T-helper 1 cell treated with Interleukin-12 subunit alpha and Interleukin-12 subunit beta and Interleukin-4 antibody, amounts not matched to agents 30 μg/mL and 1 μg/mL, for 36 hours (primary cell): ENCODE data around the gene CSMD2.

Experiments
- H3K27ac Mint-ChIP-seq: one replicate; pipeline ENCODE4 v1.8.0; 2021; ENCODE audit warnings: mild to moderate bottlenecking, mixed read lengths
- H3K27me3 Mint-ChIP-seq: one replicate; pipeline ENCODE4 v1.8.0; 2021; ENCODE audit warnings: low read depth, mixed read lengths
- H3K36me3 Mint-ChIP-seq: one replicate; pipeline ENCODE4 v1.8.0; 2021; ENCODE audit warnings: low read depth, mixed read lengths
- H3K4me1 Mint-ChIP-seq: one replicate; pipeline ENCODE4 v1.8.0; 2021; ENCODE audit warnings: low read depth, mixed read lengths
- H3K4me3 Mint-ChIP-seq: one replicate; pipeline ENCODE4 v1.8.0; 2021; ENCODE audit warnings: mild to moderate bottlenecking, moderate library complexity, mixed read lengths
- H3K9me3 Mint-ChIP-seq: one replicate; pipeline ENCODE4 v1.8.0; 2021; ENCODE audit warnings: mixed read lengths

CSMD2 gene

DNA sequence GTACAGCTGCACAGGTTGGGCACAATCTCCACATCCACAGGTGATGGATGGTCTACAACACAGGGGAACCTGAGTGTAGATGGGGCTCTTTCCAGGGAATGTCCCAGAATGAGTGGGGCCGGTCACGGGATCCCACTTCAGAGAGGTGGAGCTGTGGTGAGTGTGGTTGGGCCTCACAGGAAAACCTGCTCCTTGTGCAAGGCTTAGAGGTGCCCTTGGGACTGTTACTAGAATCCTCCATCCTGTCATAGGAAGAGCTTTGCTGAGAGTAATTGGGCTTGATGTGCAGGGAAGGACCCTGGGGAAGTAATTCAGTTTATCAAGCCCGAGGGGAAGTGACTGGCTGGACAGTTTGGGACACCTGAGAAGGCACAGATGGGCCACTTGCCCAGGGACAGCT is 554.6 kb downstream of the CSMD2 start:
- H3K9me3 Mint-ChIP-seq: no peaks in the 10 kb centered on the region
- no peaks in the 10 kb centered on the region for H3K4me1 Mint-ChIP-seq
- no peak overlapping the region for H3K27ac Mint-ChIP-seq
- H3K27me3 Mint-ChIP-seq: peaks cover 5% of the 10 kb centered on the region
- H3K4me3 Mint-ChIP-seq: no peak overlapping the region
- no peaks in the 10 kb centered on the region for H3K36me3 Mint-ChIP-seq

DNA sequence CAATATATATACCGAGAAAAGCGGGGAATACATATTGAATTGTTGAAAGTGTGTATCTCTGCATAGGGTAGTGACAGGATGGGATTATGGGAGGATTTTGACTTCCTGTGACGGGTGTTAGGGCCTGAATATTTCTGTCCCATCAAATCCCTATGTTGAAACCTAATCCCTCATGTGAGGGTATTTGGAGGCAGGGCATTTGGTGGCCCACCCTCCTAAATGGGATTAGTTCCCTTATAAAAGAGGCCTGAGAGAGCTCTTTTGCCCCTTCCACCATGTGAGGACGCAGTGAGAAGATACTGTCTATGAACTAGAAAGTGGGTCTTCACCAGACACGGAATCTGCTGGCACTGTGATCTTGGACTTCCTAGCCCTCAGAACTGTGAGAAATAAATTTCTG is 555.3 kb downstream of the CSMD2 start:
- Mint-ChIP-seq H3K27me3 (peaks cover 5% of the 10 kb centered on the region), H3K27ac (no peak overlapping the region), H3K4me3 (no peak overlapping the region), H3K36me3 (no peaks in the 10 kb centered on the region), H3K4me1 (no peaks in the 10 kb centered on the region), H3K9me3 (no peaks in the 10 kb centered on the region)

DNA sequence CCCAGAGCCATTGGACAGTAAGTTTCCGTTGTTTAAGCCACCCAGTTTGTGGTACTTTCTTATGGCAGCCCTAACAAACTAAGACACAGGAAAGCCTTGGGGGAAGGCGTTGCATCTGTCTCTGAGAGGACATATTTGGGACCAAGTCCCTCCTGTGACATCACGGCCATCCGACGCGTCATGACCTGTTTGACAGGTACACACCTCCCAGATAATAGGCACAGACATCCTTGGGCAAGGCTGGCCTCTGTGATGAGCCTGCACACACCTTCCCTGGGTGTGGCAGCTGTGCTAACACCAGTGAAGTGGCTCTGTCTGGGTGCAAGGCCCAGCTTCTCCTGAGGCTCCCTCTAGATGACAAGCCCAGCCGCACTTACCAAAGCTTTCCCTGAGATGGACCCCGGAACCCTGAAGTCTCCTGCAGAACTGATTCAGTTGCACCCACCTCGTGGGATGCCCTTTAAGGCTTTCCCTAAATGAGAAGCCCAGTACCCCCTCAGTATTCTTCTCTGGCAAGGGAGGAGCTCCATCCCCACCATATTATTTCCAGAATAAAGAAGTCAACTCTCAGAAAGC is 556.1 kb downstream of the CSMD2 start:
- Mint-ChIP-seq H3K27me3 (peaks cover 5% of the 10 kb centered on the region), H3K4me1 (no peaks in the 10 kb centered on the region), H3K36me3 (no peaks in the 10 kb centered on the region), H3K9me3 (no peaks in the 10 kb centered on the region), H3K4me3 (no peak overlapping the region), H3K27ac (no peak overlapping the region)

DNA sequence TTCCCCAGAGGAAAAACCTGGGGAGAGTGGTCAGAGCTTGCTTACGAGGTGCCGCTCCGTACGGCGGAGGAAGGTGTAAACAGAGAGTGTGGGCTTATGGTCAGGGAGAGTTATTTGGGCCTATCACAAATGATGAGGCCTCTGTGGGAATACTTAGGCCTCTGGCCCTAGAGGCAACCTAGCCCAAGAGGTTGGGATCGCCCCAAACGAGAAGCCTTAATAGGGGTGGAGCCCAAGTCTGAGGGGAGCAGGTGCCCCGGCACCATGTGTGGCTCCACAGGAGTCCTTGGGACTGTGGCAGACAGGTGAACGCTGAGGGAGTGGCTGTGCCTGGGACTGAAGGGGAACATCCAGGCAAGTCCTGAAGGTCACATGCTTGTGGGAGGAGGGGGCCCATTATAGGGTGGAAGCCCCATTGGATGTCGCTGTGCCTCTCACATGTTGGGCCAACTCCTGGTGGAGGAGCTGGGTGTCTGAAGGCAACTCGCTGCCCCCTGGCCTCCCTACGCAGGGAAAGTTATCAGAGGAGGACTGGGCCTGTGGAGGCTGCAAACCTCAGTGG is 557.5 kb downstream of the CSMD2 start:
- Mint-ChIP-seq H3K27me3 (no peaks in the 10 kb centered on the region), H3K4me1 (no peaks in the 10 kb centered on the region), H3K4me3 (no peak overlapping the region), H3K36me3 (no peaks in the 10 kb centered on the region), H3K9me3 (no peaks in the 10 kb centered on the region), H3K27ac (no peak overlapping the region)

DNA sequence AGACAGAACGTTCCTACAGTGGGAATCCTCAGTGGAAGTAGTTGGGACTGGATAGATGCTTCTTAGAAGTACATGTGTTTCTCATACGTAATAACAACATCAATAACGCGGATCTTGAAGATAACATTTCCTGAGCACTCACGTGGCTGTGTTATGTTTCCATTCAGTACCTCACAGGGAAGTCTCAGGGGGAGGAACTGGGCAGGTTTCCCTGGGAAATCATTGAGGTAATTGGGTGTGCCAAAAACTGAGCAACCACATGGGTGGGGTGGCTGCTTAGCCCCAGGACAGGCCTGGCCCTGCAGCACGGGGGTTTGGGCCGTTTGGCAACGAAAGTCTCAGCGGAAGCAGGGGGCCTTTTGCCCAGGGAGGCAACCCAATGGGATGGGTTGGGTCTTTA is 558.8 kb downstream of the CSMD2 start:
- H3K4me1 Mint-ChIP-seq: no peaks in the 10 kb centered on the region
- no peaks in the 10 kb centered on the region for H3K36me3 Mint-ChIP-seq
- no peaks in the 10 kb centered on the region for H3K9me3 Mint-ChIP-seq
- H3K27me3 Mint-ChIP-seq: no peaks in the 10 kb centered on the region
- H3K27ac Mint-ChIP-seq: no peak overlapping the region
- H3K4me3 Mint-ChIP-seq: no peak overlapping the region

DNA sequence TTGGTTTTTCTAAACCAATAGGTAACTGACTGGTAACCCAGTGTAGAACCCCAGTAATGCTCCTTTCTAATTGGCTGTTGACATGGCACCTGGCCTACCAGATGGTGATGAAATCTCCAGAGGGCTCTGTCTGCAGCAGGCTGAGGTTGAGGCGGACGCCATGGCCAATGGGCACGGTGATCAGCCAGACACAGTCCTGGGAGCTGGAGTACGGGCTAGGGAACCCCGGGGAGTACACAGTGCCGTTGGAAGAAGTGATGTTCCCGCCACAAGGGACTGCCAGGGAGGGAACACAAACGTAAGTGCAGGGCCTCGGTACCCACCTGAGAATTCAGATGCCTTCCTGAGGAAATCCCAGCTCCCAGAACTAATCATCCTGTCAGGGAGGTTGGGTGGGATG is 562.8 kb downstream of the CSMD2 start:
- Mint-ChIP-seq H3K9me3 (no peaks in the 10 kb centered on the region), H3K36me3 (no peaks in the 10 kb centered on the region), H3K4me3 (no peak overlapping the region), H3K4me1 (no peaks in the 10 kb centered on the region), H3K27me3 (peaks cover under 1% of the 10 kb centered on the region), H3K27ac (no peak overlapping the region)

DNA sequence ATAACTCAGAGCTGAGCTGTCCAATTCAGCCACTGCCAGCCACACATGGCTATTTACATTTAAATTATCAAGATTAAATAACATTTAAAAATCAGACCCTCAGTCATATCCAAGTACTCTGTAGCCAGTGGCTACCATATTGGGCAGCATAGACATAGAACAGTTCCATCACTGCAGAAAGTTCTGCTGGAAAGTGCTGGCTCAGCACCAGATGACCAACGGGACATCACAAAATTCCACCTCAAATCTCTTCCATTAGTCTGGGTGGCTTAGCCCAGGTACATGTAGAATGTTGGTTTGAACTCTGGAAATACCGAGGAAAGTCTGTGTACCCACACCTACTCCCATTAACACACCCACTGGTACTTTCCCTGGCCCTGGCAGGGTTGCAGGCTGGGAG is 563.3 kb downstream of the CSMD2 start:
- no peaks in the 10 kb centered on the region for H3K9me3 Mint-ChIP-seq

DNA sequence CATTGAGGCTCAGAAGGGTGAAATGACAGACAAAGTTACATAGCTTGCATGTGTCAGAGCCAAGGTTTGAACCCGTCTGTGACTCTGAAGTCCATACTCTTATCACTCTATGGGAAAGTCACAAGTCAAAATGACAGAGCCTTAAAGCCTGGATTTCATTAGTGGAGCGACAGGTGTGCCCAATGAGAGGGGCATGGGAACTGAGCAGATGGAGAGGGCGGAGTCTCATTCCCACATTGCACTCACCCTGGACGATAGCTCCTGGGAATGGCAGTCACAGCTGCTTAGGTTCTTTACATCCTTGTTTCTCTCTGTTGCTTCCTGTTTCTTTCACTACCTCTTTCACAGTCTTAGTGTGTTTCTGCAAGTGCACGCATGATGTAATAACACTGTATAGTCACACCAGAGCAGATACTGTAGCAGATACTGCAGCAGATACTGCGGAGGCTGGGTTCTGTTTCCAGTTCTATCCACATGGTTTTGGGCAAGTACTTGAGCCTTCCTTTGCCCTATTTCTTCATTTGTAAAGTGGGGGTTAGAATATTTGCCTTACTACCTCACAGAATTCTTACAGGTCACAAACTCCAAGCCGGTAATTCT is 565.4 kb downstream of the CSMD2 start:
- Mint-ChIP-seq H3K27me3 (peaks cover 3% of the 10 kb centered on the region), H3K27ac (no peak overlapping the region), H3K9me3 (no peaks in the 10 kb centered on the region), H3K4me1 (no peaks in the 10 kb centered on the region), H3K4me3 (no peak overlapping the region), H3K36me3 (no peaks in the 10 kb centered on the region)

More for the DNA sequence above, 563.3 kb downstream of the CSMD2 start:
- Mint-ChIP-seq H3K27ac (no peak overlapping the region), H3K27me3 (peaks cover 3% of the 10 kb centered on the region), H3K4me3 (no peak overlapping the region), H3K4me1 (no peaks in the 10 kb centered on the region), H3K36me3 (no peaks in the 10 kb centered on the region)

DNA sequence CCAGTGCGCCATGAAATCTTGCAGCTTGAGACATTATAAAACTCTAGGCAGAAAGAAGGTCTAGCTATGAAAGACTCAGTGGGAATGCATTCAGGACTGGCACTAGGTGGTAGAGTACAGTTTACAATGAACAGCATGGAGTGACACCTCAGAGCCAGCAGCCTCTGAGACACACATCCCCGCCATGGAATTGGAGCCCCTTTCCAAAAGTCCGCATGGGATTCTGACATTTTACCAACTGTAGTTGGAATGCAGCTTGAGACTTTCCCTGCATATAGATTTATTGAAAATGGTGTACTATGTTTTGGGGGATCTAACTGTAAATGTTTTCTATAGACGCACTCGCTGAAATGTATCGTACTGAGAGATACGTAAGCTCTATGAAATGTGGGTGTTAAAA is 576.3 kb downstream of the CSMD2 start:
- Mint-ChIP-seq H3K4me1 (no peaks in the 10 kb centered on the region), H3K36me3 (no peaks in the 10 kb centered on the region), H3K4me3 (no peak overlapping the region), H3K9me3 (no peaks in the 10 kb centered on the region), H3K27ac (no peak overlapping the region), H3K27me3 (no peaks in the 10 kb centered on the region)

DNA sequence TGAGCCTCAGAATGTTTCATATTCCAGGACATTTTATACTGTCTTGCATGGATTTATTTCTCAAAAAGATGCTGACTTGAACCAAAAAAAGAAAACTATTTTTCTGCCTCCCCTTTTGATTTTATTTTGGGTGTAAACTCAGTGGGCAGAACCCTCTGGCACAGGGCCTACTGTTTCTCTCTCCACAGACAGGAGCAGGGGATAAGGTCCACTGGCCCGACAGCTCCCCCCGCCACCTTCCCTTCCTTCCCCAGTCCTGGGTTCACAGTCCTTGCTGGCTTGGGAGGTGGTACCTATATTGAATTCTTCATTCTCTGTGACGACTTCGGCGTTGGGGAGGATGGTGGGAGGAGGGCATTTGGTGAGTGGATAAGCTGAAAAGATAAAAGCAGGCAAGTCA is 578.2 kb downstream of the CSMD2 start:
- Mint-ChIP-seq H3K27me3 (no peaks in the 10 kb centered on the region), H3K4me3 (no peak overlapping the region), H3K27ac (no peak overlapping the region), H3K4me1 (no peaks in the 10 kb centered on the region), H3K9me3 (no peaks in the 10 kb centered on the region), H3K36me3 (no peaks in the 10 kb centered on the region)

DNA sequence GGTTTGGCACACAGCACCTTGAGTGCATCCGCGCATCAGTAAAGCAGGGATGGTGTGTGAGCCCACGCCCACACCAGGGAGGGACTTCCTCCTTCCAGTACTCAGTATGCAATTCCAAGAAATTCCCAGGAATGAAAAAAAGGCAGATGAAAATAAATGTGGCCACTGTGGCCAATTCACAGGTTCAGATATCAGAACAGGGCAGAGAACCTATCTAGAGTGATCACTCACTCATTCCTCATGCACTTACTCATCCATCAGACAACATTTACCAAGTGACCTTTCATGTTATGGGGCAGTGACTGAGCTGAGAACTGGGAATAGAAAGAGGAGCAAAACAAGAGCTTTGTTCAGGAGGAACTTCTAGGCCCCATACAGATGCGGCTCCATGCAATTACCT is 578.9 kb downstream of the CSMD2 start:
- no peaks in the 10 kb centered on the region for H3K27me3 Mint-ChIP-seq
- no peaks in the 10 kb centered on the region for H3K36me3 Mint-ChIP-seq
- no peak overlapping the region for H3K27ac Mint-ChIP-seq
- no peak overlapping the region for H3K4me3 Mint-ChIP-seq
- H3K4me1 Mint-ChIP-seq: no peaks in the 10 kb centered on the region
- H3K9me3 Mint-ChIP-seq: no peaks in the 10 kb centered on the region

DNA sequence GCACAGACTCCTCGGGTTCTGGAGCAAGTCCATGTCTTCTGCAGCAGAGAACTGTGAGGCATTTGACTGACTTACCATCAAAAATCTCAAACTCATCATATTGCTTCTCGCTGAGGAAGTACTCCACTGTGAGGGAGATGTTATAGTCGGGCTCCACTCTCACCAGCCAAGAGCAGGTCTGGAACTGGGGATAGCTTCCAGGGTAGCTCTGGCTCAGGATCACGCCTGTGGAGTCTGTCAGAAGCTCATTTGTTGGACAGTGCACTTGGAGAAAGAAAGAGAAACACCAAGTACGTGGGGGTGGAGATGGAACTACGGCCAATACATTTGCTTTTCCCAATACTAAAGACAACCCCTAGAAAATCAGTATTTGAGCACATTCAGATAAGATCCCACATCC is 581.5 kb downstream of the CSMD2 start:
- no peak overlapping the region for H3K4me3 Mint-ChIP-seq

DNA sequence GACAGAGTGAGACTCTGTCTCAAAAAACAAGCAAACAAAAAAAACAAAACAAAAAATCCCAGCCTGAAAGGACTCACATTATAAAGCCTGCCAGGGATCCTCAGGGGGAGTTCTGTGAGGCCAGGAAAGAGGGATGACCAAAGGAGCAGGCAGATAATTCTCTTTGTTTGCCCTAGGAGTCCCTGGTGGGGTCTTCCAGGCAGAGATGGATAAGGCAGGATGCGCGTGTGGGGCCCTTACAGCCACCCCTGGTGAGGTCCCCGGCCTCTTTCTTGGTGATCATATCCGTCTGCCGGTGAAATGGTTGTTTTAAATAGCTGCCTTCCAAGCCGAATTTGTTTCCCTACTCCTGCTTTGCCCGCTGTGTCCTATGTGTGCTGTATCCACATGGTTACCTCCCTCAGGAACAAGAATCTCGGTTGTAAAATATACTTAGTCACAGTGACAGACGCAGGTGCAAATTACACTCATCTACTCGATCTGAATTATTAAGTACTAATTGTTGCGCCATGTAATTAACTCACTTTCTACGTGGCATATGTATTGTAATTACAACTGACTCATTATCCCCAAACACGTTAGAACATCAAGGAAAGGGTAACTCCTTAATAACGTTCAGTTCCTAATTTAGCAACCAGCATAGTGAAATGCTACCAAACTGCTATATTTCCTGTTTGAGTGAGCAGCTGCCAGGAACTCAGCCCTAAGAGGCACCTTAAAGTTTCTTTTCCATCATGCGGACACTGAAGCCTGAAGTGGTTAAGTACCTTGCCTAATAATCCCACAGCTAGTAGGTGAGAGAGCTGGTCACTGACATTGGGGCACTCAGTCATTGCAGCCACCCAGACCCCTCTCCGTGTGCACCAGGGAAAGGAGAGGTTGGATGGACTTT is 586.2 kb downstream of the CSMD2 start:
- Mint-ChIP-seq H3K9me3 (no peaks in the 10 kb centered on the region), H3K4me3 (no peak overlapping the region), H3K36me3 (no peaks in the 10 kb centered on the region), H3K27me3 (no peaks in the 10 kb centered on the region), H3K27ac (no peak overlapping the region), H3K4me1 (no peaks in the 10 kb centered on the region)

More for the DNA sequence above, 581.5 kb downstream of the CSMD2 start:
- Mint-ChIP-seq H3K27ac (no peak overlapping the region), H3K4me1 (no peaks in the 10 kb centered on the region), H3K36me3 (no peaks in the 10 kb centered on the region), H3K9me3 (no peaks in the 10 kb centered on the region), H3K27me3 (no peaks in the 10 kb centered on the region)

DNA sequence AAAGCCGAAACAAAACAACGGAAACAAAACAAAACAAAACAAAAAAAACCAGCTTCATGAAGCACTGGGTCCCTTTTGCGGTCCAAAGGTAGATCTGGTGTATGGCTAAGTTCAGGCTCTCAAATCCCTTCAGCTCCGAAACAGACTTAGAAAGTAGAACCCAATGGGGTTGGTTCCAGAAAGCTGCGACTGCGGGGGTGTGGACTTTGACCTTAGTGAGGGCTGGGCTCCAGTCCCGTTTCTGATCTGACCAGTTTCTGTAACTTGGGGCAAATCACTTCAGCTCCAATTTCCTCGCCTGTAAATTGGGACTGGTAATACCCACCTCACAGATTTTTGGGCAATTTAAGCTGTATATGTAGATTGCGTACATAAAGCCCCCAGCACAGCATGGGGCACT is 587.4 kb downstream of the CSMD2 start:
- Mint-ChIP-seq H3K9me3 (no peaks in the 10 kb centered on the region), H3K4me3 (no peak overlapping the region), H3K4me1 (no peaks in the 10 kb centered on the region), H3K27ac (no peak overlapping the region), H3K36me3 (no peaks in the 10 kb centered on the region), H3K27me3 (peaks cover 8% of the 10 kb centered on the region)
